ENCODE results near the gene LAPTM4A. TPM values are rescaled to one million over a fixed set of nuclear protein-coding genes. Genes with fewer than 3 reads are reported as not detected.
"Not testable (repeated sequence)": the region's sequence is repeated elsewhere in the genome, so short reads cannot be mapped to it uniquely, and the experiment has no call there.

Gene LAPTM4A
- total RNA-seq: 221 TPM
- long read RNA-seq, transcript LAPTM4A-201 (7 exons, 1,765 nt): major isoform, 1,069 of 1,103 reads
- long read RNA-seq, partial matches to known transcripts: 6 of 1,103 reads
- long read RNA-seq, other reads (novel, unspliced or antisense): 28 of 1,103 reads

- DNase-seq (ENCODE audit: low spot score): peak; percentile 99
These were observed at the start of gene LAPTM4A for GRCh38 chr2:20051532-20052228. Gene LAPTM4A (minus strand): TSS chr2:20051628. CDS start chr2:20051520, 108 bp downstream.

GRCh38 chr2:20100711-20101110 is 49.3 kb upstream of the LAPTM4A start:
- no peak for DNase-seq (ENCODE audit: low spot score)

- no peak for DNase-seq (ENCODE audit: low spot score)
These were observed 48.4 kb upstream of the LAPTM4A start for GRCh38 chr2:20099780-20100179.

- DNase-seq (ENCODE audit: low spot score): no peak
These were observed 46.7 kb upstream of the LAPTM4A start for GRCh38 chr2:20097889-20098714.

GRCh38 chr2:20095469-20095868 is 44.0 kb upstream of the LAPTM4A start:
- no peak for DNase-seq (ENCODE audit: low spot score)

GRCh38 chr2:20094955-20095354 is 43.5 kb upstream of the LAPTM4A start:
- DNase-seq (ENCODE audit: low spot score): no peak

- no peak for DNase-seq (ENCODE audit: low spot score)
These were observed 42.8 kb upstream of the LAPTM4A start for GRCh38 chr2:20094142-20094755.

GRCh38 chr2:20093263-20094141 is 42.1 kb upstream of the LAPTM4A start:
- no peak for DNase-seq (ENCODE audit: low spot score)

- DNase-seq (ENCODE audit: low spot score): no peak
These were observed 41.4 kb upstream of the LAPTM4A start for GRCh38 chr2:20092901-20093235.

- no peak for DNase-seq (ENCODE audit: low spot score)
These were observed 40.9 kb upstream of the LAPTM4A start for GRCh38 chr2:20092226-20092900.

- no peak for DNase-seq (ENCODE audit: low spot score)
These were observed 40.0 kb upstream of the LAPTM4A start for GRCh38 chr2:20091305-20091991.

- no peak for DNase-seq (ENCODE audit: low spot score)
These were observed 38.5 kb upstream of the LAPTM4A start for GRCh38 chr2:20089715-20090464.

- DNase-seq (ENCODE audit: low spot score): not testable (repeated sequence)
These were observed 34.5 kb upstream of the LAPTM4A start for GRCh38 chr2:20085909-20086308.

- DNase-seq (ENCODE audit: low spot score): not testable (repeated sequence)
These were observed 31.4 kb upstream of the LAPTM4A start for GRCh38 chr2:20082812-20083211.

GRCh38 chr2:20081841-20082240 is 30.4 kb upstream of the LAPTM4A start:
- no peak for DNase-seq (ENCODE audit: low spot score)

- no peak for DNase-seq (ENCODE audit: low spot score)
These were observed 29.5 kb upstream of the LAPTM4A start for GRCh38 chr2:20080839-20081415.

- no peak for DNase-seq (ENCODE audit: low spot score)
These were observed 29.0 kb upstream of the LAPTM4A start for GRCh38 chr2:20080428-20080827.

GRCh38 chr2:20079546-20080115 is 28.2 kb upstream of the LAPTM4A start:
- no peak for DNase-seq (ENCODE audit: low spot score)

All from mesenteric fat pad (tissue), 1 donor.